ENCODE measurements around the gene NR2F1.
A peak's percentile ranks its signal among the peaks of the same experiment; 100 is the strongest.
"Not testable (repeated sequence)": the region's sequence is repeated elsewhere in the genome, so short reads cannot be mapped to it uniquely, and the experiment has no call there.

The NR2F1 gene

GRCh38 chr5:93582677-93583438, at the start of gene NR2F1:
Gene NR2F1, plus strand, starts transcription at chr5:93583222. Its CDS starts 1,802 bp downstream, at chr5:93585024.
- DNase-seq: peak; percentile 91

- DNase-seq: no peak
These were observed 37.1 kb upstream of the NR2F1 start for GRCh38 chr5:93545872-93546271.

GRCh38 chr5:93549594-93549993, 33.4 kb upstream of the NR2F1 start:
- not testable (repeated sequence) for DNase-seq

DNA sequence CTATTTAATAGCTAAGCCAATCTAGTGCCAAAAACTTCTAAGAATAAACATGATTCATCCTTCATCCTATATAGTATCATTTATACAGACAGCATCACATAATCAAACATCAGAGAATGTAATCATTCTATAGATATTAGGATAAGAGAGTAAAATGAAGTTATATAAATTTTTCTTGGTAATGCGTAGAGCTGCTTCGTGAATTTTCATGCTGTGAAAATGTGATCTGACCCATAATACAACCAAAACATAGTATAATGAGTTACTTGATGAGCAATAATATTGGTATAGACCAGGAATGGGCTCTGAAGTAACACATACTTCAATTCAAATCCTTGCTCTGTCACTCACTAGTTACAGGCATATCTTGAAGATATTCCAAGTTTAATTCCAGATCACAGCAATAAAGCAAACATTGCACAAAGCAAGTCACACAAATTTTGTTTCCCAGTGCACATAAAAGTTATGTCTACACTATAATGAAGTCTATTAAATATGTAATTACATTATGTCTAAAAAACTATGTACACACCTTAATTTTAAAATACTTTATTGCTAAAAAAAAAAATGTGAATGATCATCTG, 25.9 kb upstream of the NR2F1 start:
- no peak for DNase-seq

DNA sequence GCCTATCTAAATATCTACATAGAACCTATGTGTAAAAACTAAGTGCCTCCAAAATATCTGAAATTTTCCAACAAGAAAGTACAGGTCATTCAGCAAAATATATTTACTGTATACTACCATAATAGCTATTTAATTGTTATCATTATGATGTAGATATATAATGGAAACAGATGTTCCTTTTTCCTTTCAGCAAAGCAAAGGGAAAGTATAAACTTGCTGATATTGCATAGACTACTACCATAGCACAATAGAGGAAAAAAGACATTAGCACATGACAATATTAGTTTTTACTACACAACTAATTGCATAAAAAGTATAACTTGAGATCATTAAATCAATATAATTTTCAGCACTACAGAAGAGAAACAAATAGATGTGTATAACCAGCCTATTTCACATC, 16.9 kb upstream of the NR2F1 start:
- DNase-seq: no peak

GRCh38 chr5:93567424-93567823, 15.6 kb upstream of the NR2F1 start:
- no peak for DNase-seq

DNA sequence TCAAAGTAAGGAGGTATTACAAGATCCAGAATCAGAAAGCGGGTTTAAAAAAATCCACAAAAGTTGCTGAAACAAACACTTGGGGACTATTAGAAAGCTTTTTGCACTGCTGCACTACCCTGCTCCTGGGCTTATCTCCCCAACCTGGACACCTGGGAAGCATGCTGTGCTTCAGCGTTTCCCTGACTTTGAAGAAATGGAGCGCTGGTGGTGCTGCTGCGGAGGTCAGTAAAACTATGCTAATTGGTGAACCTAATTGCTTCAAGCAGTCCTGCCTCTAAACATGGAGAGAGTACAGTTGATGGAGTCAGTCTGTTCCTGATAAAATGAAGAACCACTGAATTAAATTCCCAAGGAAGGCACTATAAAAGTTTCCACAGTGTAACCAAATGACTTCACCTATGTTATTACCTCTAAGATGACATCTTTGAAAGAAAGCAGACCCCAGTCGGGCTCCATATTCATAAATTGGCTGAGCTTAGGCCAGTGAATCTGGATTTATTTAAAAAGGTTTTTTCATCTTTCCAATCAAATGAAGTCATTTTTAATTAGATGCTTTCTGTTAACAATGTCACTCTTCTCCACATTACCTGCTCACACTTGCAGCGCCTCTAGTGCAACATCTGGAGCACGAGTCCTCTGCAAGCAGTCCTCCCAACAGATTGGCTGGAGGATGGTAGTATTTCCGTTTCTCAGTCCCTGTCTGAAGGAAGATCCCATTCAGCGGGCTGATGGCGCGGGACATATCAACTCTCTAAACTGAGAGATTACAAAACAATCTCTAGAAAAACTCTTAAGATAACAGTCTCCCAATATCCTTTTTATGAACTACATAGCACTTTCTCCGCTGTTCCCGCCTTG, 13.5 kb upstream of the NR2F1 start:
- DNase-seq: no peak

GRCh38 chr5:93570294-93571113, 12.5 kb upstream of the NR2F1 start:
- DNase-seq: no peak

DNA sequence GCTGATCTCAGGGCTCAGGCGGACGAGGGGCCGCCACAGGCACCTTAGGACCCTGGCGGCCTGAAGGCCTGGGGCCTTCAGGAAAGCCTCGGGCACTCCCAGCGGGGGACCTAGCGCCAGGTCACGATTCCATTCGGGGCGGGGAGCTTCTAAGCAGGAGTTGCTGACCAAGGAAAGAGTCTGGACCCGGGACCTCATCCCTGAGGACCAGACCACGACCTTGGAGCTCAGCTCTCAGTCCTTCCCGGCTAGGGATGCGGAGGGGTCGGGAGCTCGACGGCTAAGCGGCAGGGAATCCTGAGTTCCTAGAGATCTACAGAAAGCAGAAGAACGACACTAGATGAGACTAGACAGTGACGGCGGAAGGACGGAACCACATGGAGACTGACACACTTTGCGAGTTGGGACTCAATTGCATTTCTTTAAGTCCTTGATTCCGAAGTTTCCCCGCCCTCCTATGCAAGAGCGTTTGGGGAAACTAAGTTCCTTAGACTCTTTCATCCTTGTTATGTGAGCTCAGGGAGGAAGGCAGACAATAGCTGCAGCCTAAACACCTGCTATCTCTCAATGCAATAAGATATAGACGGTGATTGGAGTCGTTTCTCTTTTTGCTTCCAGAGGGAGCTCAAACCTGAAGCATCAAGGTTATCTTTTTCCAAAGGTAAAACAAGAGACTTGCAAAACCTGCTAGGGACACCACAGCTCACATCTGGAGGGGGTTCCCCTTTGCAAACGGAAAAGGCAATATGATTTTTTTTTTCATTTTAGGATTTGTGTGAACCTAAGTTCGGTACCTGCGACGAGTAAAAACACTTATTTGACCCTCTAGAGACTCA, 11.7 kb upstream of the NR2F1 start:
- DNase-seq: no peak

DNA sequence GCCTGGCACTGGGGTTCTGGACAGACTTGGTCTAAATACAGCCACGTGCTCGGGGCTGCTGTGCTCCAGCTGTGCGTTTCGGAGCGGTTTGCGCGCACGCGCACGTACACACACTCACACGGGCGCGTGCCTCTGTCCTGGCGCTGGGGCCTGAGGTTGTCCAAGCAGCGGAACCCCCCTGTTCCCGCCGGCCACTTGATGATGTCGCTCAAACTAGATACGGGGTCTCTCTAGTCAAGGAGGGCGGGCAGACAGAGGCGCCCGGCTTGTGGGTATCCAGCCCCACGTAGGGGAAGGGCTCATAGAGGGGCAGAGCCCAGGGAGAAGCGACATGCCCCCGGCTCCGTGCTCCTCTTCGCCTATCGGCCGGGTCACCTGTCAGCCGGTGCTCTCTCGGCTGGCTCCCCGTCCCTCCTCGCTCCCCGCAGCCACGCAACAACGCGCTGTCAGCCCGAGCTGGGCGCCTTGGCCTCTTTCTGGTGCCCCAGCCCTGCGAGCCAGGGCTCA, 10.9 kb upstream of the NR2F1 start:
- DNase-seq: no peak

DNA sequence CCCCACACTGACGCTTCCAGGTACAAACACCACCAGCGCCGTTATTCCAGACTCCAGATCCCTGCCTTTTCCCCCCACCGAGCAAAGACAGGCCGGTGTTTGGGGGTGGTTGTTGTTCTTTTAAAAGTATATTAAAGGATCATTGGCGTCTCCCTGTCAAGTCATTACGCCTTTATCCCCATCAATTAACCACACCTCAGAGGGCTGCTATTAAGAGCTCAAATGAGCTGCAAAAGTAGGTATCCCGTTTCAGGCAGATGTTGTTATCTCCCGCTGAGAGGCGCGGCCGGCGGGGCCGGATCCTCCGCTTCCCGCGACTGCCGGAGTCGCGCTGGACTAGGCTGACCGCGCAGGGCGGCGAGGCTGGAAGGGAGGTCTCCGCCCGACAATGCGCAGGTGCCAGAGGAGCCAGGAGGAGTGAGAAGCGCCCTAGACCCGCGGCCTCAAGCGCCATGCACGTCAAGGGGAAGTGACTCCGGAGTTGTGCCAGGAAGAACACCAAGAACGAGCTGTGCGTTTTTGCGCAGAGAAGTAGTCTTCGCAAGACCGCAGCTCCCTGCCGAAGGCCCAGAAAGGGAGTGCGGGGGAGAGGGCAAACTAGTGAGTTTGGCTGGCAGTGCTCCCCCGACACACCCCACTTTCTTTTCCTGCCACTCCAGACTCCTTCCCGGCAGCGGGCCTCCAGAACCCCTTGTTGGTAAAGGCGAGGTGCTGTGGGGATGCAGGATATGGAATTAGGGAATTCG, 10.2 kb upstream of the NR2F1 start:
- no peak for DNase-seq

- DNase-seq: no peak
These were observed 9.4 kb upstream of the NR2F1 start for GRCh38 chr5:93573354-93574351.

DNA sequence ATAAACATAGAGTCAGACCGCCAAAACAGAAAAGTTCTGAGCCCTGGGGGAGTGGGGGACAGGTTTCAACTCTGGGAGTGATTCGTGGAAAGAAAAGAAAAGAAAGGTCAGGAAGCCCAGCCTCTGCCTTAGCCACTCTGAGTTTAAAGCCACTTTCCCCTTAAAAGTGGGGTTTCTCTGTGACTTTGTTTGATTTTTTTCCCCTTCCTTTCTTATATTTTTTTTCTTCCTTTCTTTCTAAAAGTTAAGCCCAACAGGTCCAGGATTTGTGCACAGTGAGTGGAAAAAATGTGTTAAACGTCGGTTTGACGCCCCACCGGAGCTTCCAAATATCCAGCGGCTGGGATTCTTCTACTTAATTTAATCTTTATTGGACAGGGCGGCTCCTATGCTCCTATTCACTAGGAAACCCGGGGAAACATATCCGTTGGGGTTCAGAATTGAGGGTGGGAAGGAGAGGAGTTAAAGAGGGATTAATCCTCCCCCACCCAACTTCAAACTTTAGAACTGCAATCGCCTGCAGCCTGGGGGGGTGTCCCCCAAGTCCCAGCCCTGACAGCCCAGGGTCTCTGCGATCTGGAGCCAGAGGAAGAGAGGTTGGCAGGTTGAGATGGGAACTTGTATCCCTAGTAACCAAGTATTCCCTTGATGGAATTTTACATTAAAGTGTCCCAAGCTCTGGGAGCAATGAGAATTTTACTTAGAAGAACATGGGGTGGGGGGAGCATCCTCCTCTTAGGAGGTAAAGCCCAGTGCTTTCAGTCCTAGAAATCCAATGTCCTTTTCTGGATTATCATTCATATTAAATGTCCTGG, 8.3 kb upstream of the NR2F1 start:
- DNase-seq: no peak

- no peak for DNase-seq
These were observed 7.3 kb upstream of the NR2F1 start for GRCh38 chr5:93575461-93576414.

- DNase-seq: no peak
These were observed 5.8 kb upstream of the NR2F1 start for GRCh38 chr5:93576994-93577853.

Measured in hematopoietic multipotent progenitor cell treated with erythropoietin and hydrocortisone succinate and interleukin-3 and kit ligand, for 4 days (in vitro differentiated cells).